Measurements from ENCODE around the gene ZNF318. TPM values are rescaled to one million over a fixed set of nuclear protein-coding genes. Genes with fewer than 3 reads are reported as not detected.

Gene ZNF318
- total RNA-seq, 1 experiment from 2014 or later = 24.3 TPM

DNA sequence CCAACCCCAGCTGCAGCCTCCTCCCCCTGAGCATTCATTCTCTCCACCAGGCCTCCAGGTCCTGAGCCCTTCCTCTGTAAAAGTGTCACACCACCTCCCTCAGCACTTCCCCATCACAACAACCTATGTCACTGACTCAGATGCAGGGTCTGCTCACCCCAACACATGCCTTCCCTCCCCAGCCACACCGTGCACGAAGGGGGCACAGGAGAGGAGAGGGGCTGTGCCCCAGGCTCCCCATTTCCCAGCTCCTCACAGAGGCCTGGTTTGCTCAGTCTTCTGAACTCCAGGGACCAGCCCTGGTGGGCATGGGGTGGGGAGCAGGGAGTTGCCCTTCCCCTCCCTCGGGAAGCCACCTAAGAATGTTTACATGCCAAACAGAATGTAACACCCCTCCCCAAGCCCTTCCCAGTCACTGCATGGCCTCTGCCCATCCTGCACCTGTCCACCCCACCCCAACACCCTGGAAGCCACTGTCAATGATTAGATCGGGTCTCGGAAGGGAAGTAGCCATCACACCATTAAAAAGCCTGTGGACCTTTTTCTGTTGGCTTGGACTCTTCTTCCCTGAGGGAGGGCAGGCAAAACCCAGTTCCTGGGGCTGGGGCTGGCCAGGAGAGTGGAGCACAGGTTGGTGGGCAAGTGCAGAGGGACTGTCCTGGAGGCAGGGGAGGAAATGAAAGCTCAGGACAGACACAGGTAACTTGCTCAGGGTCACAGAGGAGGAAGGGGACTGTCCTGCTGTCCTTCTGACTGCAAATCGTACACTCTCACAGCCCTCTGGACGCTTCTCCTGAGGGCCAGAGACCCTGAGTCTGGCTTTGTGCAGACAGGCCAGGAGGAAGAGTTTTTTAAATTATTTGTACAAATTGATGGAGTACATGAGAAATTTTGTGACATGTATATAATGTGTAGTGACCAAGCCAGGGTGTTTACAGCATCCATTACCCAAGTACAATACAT lies 81.4 kb downstream of the ZNF318 start:
- POLR2A ChIA-PET = interaction anchor here (0.7 to 1.9 kb wide), 4 partner anchors 9 to 212 kb away, joined by 3 to 8 read pairs (median 5); partner anchors contain the start of genes CRIP3, DLK2, PTK7 and SLC22A7
- CTCF ChIA-PET = interaction anchor here (0.5 to 3.7 kb wide), 35 partner anchors 9 to 716 kb away, joined by 3 to 53 read pairs (median 4); partner anchors contain the start of genes CRIP3, DNPH1, KLHDC3 and SLC22A7
- Mint-ChIP-seq H3K9me3 (no peaks in the 10 kb centered on the region), H3K4me3 (no peak overlapping the region), H3K27ac (no peak overlapping the region), H3K4me1 (peaks cover 7% of the 10 kb centered on the region), H3K27me3 (ENCODE audit: low read depth) (peaks cover 21% of the 10 kb centered on the region), H3K36me3 (no peaks in the 10 kb centered on the region)
- ATAC-seq (no peak), DNase-seq (ENCODE audit: low spot score) (no peak)
- no peak for TF ChIP-seq NR3C1 (CRISPR knock-in tag; conservative IDR thresholded peaks at IDR 0.05; ENCODE audit: low read depth)
- no peak for TF ChIP-seq FOXP1 (CRISPR knock-in tag; IDR thresholded peaks at IDR 0.05; ENCODE audit: borderline replicate concordance)
- TF ChIP-seq TP53 (CRISPR knock-in tag; IDR thresholded peaks at IDR 0.05) = no peak
- no peak for TF ChIP-seq CBFB (CRISPR knock-in tag; IDR thresholded peaks at IDR 0.05; ENCODE audit: low read depth)
- no peak for TF ChIP-seq E2F4 (CRISPR knock-in tag; IDR thresholded peaks at IDR 0.05; ENCODE audit: borderline replicate concordance, low read depth)
- no peak for TF ChIP-seq SP1 (CRISPR knock-in tag; conservative IDR thresholded peaks at IDR 0.05)
- no peak for TF ChIP-seq NFE2L1 (CRISPR knock-in tag; IDR thresholded peaks at IDR 0.05)
- TF ChIP-seq ETV6 (CRISPR knock-in tag; IDR thresholded peaks at IDR 0.05) = no peak
- no peak for TF ChIP-seq ZBTB21 (CRISPR knock-in tag; IDR thresholded peaks at IDR 0.05; ENCODE audit: borderline replicate concordance)
- TF ChIP-seq ARID4B (CRISPR knock-in tag; IDR thresholded peaks at IDR 0.05; ENCODE audit: borderline replicate concordance) = no peak
- no peak for TF ChIP-seq NR1H2 (CRISPR knock-in tag; IDR thresholded peaks at IDR 0.05)
- no peak for TF ChIP-seq MLX (CRISPR knock-in tag; IDR thresholded peaks at IDR 0.05)

DNA sequence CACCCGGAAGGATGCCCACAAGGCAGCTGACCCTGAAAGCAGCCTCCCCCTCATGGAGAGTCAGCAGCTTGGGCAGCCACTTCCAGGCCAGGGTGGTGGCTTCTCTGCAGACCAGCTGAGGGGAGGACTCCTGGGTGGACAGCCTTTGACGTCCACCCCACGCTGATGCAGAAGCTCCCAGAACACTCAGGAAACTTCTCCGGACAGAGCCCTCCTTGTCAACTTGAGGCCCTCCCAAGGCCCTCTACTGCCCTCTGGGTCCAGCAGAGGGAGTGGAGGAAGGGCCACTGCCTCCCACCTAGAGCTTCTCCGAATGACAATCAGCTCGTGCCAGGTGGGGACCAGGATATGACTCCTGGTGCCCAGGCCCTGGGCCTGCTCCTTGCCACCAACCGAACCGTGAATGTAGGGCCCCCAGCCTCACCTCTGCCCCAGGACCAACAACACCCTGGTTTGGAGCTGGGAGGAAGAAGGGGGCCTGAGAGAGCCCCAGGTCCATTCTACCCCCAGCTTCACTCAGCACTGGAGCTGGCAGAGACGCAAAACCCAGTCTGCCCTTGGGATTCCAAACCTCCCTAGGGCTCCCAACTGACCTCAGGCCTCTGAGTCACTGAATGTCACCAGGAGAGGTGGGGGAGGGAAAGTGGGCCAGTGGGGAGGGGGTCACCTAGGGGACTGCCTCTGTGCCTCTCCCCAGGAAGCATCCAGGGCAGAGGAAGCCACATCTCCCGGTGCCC lies 82.3 kb downstream of the ZNF318 start:
- ChIA-PET CTCF (interaction anchor here (0.5 to 3.7 kb wide), 35 partner anchors 9 to 715 kb away, joined by 3 to 53 read pairs (median 4); partner anchors contain the start of genes CRIP3, DNPH1, KLHDC3 and SLC22A7), POLR2A (interaction anchor here (0.7 to 1.9 kb wide), 5 partner anchors 10 to 211 kb away, joined by 3 to 8 read pairs (median 6); partner anchors contain the start of genes CRIP3, CUL9, DLK2 and PTK7)
- Mint-ChIP-seq H3K4me1 (peaks cover 7% of the 10 kb centered on the region), H3K4me3 (0 out of 2 replicates have a peak overlapping the region, but pooled peaks have one; percentile 40), H3K36me3 (no peaks in the 10 kb centered on the region), H3K27ac (no peak overlapping the region), H3K9me3 (no peaks in the 10 kb centered on the region), H3K27me3 (ENCODE audit: low read depth) (peaks cover 21% of the 10 kb centered on the region)
- peak; percentile 59 for ATAC-seq
- no peak for DNase-seq (ENCODE audit: low spot score)
- TF ChIP-seq GTF2I (CRISPR knock-in tag; conservative IDR thresholded peaks at IDR 0.05) (no peak), USF2 (CRISPR knock-in tag; IDR thresholded peaks at IDR 0.05) (no peak)

All from WTC11 (cell line).